Inflammatory macrophage (primary cell): ENCODE measurements around the gene PPP2R3A.
"Not testable (repeated sequence)": the region's sequence is repeated elsewhere in the genome, so short reads cannot be mapped to it uniquely, and the experiment has no call there.

Source experiments
- DNase-seq, 2 donors: peaks; one replicate each; pipeline ENCODE4 v3.0.0-alpha.2; 2020 to 2022

The PPP2R3A gene

DNA sequence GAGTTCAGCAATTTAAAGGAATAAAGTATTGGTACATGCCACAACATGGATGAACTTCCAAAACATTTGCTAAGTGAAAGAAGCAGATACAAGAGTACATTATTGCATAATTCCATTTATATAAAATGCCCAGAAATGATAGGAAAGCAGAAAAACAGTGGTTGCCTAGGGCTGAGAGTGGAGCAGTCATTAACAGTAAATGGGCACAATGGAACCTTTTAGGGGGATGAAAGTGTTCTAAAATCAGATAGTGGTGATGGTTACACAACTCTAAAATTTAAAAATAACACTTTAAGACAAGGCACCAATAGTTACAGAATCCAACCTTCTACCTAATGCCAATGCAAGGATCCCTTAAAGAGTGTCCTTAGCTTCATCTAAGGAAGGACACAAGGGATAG is 196.0 kb downstream of the PPP2R3A start:
- DNase-seq = no peak

- no peak for DNase-seq
Observed at GRCh38 chr3:136162322-136162721, 196.8 kb downstream of the PPP2R3A start.

DNA sequence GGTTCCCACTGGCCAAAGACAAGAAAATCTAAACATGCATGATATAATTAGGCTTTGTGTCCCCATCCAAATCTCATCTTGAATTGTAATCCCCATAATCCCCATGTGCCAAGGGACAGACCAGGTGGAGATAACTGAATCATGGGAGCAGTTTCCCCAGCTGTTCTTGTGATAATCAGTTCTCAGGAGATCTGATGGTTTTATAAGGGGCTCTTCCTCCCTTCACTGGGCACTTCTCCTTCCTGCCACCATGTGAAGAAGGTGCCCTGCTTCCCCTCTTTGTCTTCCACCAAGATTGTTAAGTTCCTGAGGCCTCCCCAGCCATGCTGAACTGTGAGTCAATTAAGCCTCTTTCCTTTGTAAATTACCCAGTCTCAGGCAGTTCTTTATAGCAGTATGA is 198.1 kb downstream of the PPP2R3A start:
- DNase-seq = peak in 1 of 2 donors; percentile 16

DNA sequence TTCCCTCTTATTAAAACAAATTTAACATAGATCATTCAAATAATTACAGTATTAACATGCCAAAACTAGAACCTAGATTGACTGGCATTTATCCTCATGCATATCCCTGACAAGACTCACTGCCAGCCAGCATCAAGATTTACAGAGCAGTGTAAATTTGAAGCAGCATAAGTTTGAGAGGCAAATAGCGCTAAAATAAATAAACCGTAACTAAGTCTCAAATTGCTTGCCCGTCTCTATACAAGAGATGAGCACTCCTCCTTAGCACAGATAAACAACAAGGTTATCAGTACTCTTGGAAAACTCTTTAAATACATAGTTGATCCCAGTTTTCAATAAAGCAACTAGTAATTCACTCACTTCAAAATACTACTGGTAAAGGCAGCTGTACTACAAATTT is 201.0 kb downstream of the PPP2R3A start:
- no peak for DNase-seq

- not testable (repeated sequence) for DNase-seq
Observed at GRCh38 chr3:136168236-136168635, 202.7 kb downstream of the PPP2R3A start.

DNA sequence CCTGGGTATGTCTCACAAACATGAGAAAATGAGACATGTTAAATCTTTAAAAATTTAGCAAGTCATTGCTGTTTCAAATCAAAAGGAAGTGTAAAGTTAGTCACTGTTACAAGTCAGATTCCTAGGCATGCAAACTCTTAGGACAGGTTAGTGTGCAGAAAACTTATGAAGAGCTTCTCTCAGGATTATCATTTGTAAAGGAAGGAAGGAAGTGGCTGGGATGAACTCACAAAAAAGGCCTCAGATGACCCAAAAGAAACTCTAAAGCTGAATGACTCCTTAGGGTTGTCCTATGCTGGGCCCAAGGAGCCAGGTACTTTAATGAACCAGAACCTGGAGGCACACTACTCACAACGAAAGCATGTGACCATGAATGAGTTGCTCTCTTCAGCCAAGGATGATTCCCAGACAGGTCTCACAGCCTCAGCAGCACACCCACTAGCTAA is 205.6 kb downstream of the PPP2R3A start:
- no peak for DNase-seq

DNA sequence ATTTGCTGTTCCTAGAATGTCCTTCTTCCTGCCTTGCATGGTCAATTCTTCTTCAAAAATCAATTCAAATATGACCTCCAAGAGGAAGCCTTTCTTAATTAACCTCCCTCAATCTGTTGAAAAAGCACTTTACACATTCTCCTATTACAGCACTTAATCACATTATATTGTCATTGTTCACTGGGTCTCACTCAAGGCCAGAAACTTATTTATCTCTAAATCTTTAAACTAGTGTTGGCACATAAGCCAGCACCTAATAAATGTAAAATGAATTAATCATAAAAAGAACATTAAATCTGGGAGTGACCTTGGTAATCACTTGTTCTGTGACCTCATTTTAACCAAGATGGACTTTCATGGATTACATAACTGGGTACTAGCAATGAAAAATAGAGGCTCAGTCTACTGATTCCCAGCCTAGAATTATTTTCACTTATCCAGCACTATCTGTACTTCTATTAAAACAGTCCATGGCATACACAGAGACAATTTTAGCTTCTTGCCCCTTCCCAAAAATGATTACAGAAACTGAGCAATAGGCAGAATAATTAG is 208.5 kb downstream of the PPP2R3A start:
- no peak for DNase-seq

DNA sequence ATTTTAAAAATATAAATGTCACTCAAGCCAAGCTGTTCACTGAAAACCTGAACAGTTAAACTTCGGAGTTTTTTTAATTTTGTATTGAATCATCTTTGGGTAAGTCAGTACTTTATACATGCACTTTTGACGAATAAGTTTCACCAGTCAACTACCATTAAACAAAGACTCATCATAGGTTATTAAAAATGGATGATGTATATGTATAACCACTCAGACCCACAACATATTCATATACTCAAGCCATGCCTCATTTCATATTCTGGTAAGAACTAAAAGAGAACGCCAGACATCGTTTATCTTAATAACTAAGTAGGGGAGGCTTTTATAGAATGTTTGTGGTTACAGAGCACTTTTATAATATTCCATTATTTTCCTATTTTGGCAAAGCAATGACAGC is 212.3 kb downstream of the PPP2R3A start:
- no peak for DNase-seq

- no peak for DNase-seq
Observed at GRCh38 chr3:136181741-136182140, 216.2 kb downstream of the PPP2R3A start.

DNA sequence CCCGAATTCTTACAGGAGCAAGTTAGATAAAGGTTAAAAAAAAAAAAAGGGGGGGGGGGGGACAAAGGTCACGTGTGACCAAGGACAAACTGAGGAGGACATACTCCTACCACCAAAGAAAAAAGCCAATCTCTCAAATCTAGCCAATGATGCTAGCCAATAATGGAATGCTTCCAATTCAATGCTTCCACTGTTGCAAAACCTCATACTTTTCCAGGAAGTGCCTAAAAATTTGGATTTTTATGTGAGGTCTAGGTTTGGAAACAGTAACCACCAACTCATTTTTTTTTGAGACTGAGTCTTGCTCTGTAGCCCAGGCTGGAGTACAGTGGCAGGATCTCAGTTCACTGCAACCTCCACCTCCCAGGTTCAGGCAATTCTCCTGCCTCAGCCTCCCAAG is 219.2 kb downstream of the PPP2R3A start:
- no peak for DNase-seq

GRCh38 chr3:136186344-136186743 is 220.8 kb downstream of the PPP2R3A start:
- DNase-seq = no peak

GRCh38 chr3:136186846-136187245 is 221.3 kb downstream of the PPP2R3A start:
- no peak for DNase-seq

GRCh38 chr3:136187868-136188267 is 222.3 kb downstream of the PPP2R3A start:
- DNase-seq = no peak

- no peak for DNase-seq
Observed at GRCh38 chr3:136189043-136189442, 223.5 kb downstream of the PPP2R3A start.

DNA sequence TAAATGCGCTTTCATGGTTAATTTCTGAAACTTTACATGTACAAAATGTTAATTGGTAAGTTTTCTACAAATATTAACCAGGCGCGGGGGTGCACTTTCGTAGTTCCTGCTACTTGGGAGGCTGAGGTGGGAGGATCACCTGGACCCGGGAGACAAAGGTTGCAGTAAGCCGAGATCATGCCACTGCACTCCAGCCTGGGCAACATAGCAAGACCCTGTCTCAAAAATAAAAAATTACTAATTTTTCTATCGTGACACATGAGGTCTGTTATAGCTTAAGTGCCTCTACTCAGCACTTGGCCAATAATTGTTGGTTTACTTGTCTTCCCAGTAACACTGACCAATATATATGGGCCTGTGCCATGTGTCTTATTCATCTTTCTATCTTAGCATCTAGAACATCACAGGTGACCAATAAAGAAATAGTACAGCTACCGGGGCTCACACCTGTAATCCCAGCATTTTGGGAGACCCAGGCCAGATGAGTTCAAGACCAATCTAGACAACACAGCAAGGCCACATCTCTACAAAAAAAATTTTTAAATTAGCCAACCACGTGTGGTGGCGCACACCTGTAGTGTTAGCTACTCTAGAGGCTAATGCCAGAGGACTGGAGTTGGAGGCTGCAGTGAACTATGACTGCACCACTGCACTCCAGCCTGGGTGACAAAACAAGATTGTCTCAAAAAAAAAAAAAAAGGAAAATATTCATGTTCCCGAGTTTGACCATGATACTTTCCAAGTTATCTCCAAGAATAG is 224.5 kb downstream of the PPP2R3A start:
- DNase-seq = no peak

GRCh38 chr3:136192195-136192594 is 226.7 kb downstream of the PPP2R3A start:
- not testable (repeated sequence) for DNase-seq

- DNase-seq = no peak
Observed at GRCh38 chr3:136192831-136193230, 227.3 kb downstream of the PPP2R3A start.

DNA sequence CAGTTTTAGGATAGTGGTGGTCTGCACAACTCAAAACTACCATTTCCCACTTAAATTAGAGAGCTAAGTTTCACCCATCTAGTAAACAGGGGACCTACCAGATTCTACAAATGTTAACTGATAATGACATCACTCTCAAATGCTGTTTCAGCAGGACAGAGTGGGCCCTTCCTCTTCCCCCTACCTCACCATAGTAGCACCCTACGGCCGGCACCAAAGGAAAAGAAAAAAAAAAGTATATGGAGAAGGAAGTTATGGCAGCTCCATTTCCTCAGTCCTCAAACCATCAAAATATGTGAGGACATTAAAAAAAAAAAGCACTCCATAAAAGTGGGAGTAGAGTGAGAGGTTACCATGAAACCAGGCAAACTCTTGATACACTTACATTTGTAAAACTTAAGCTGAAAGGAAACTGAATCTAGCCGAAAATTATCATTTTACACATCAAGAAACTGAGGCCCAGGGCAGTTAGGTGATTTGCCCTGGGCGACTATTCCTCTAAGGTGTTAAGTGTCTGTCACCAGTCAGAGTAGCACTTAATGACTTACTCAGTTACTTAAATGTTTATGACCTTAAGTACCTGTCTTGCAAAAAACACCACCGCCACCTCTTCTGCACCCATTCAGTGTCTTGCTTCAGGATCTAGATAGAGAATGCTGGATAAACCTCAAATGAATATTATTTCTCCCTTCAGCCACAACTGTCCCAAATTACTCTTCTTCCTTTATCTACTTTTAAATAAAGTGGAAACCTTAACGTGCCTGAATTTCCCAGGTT is 227.9 kb downstream of the PPP2R3A start:
- DNase-seq = peak; percentile 61

GRCh38 chr3:136194409-136195257 is 229.1 kb downstream of the PPP2R3A start:
- DNase-seq = peak; percentile 72 to 89

GRCh38 chr3:136195258-136196063 is 229.9 kb downstream of the PPP2R3A start:
- peak; percentile 74 to 86 for DNase-seq

GRCh38 chr3:136196064-136196400 is 230.5 kb downstream of the PPP2R3A start, which contains the start of gene MSL2:
Gene MSL2 (minus strand): TSS chr3:136196335. CDS start chr3:136195113, 1,222 bp downstream.
- DNase-seq = no peak
